Activated CD8-positive, alpha-beta T cell treated with anti-CD3 and anti-CD28 coated beads, Interleukin-2, amount 10 ng/mL, durations not matched to agents 7 days and 5 days (primary cell): ENCODE results near the gene APBA2. TPM values are rescaled to one million over a fixed set of nuclear protein-coding genes. Genes with fewer than 3 reads are reported as not detected.

Experiments
- ATAC-seq: fragments of 150-1000 bp; cut with Tn5 transposase; one replicate; pipeline ENCODE4 v1.10.0; 2021; ENCODE audit warnings: moderate library complexity
- CTCF ChIA-PET: fragments of 350-600 bp; sonication (Branson Sonifier 250); formaldehyde crosslinking; loops from one replicate; lab custom pipeline; 2021; ENCODE audit warnings: antibody characterized with exemption; lab: Charles Lee
- POLR2A ChIA-PET: fragments of 350-600 bp; sonication (Branson Sonifier 250); formaldehyde crosslinking; loops from one replicate; lab custom pipeline; 2021; ENCODE audit warnings: antibody characterized with exemption; lab: Charles Lee
- DNase-seq: peaks from one replicate; pipeline ENCODE4 v3.0.0-alpha.2; 2020
- H3K27ac Mint-ChIP-seq: one replicate; pipeline ENCODE4 v1.8.0; 2021; ENCODE audit warnings: mild to moderate bottlenecking, mixed read lengths
- H3K27me3 Mint-ChIP-seq: one replicate; pipeline ENCODE4 v1.8.0; 2021; ENCODE audit warnings: low read depth, mixed read lengths
- H3K36me3 Mint-ChIP-seq: one replicate; pipeline ENCODE4 v1.8.0; 2021; ENCODE audit warnings: low read depth, mixed read lengths
- H3K4me1 Mint-ChIP-seq: one replicate; pipeline ENCODE4 v1.8.0; 2021; ENCODE audit warnings: low read depth, mixed read lengths
- H3K4me3 Mint-ChIP-seq: one replicate; pipeline ENCODE4 v1.8.0; 2021; ENCODE audit warnings: mild to moderate bottlenecking, mixed read lengths
- H3K9me3 Mint-ChIP-seq: one replicate; pipeline ENCODE4 v1.8.0; 2022; ENCODE audit warnings: mixed read lengths; ENCODE audit not compliant: insufficient read depth
- total RNA-seq, 2 experiments: library from RNA; stranded (reverse); gene quantifications; one replicate each; pipeline ENCODE4 v1.2.3, GENCODE V29; 2021

APBA2 gene
- total RNA-seq, 2 experiments from 2014 or later, result 29.5 TPM

DNA sequence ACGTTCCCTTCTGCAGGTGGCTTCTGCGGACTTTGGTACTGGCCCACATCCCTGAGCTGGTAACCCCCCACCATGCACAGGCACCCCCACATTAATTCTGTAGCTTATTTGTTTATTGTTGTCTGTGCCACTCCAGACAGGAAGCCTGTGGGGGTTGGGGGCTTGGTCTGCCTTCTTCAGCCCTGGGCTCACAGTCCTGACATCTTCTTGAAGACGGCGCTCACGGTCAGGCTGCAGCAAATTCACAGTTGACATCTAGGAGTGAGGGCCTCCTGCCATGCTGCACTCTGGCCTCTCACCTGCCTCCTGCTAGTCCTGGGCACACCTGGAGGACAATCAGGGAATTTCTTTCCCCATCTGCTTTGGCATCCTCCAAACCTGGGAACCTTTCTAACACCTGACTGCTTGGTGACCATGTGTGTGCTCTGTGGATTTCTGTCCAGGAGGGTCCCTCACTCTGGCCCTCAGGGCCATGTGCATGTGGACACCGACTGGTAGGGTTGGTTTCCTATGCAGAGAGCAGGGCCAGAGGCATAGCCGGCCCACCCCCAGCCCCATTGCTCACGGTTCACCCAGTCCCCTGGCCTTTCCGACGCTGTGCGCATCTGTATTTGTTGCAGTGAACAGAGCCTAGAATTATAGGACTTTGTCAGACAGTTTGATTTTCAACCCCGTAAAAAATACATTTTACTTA lies 68.8 kb downstream of the APBA2 start:
- Mint-ChIP-seq H3K27me3 (no peaks in the 10 kb centered on the region), H3K4me3 (peak overlapping the region; percentile 48), H3K4me1 (peaks cover 53% of the 10 kb centered on the region), H3K27ac (peak overlapping the region; percentile 81), H3K36me3 (peaks cover 14% of the 10 kb centered on the region), H3K9me3 (no peaks in the 10 kb centered on the region)
- ATAC-seq (no peak), DNase-seq (no peak)
- POLR2A ChIA-PET, result interaction anchor here (0.9 kb wide), 1 partner anchor 20 kb away, joined by 3 read pairs; no protein-coding TSS in a partner anchor
- CTCF ChIA-PET, result interaction anchor here (0.8 to 3.2 kb wide), 10 partner anchors 11 to 135 kb away, joined by 3 to 25 read pairs (median 4); no protein-coding TSS in a partner anchor

- ChIA-PET POLR2A (interaction anchor here (0.9 to 1.0 kb wide), 2 partner anchors 19 to 21 kb away, joined by 3 to 4 read pairs; no protein-coding TSS in a partner anchor), CTCF (interaction anchor here (0.8 to 3.2 kb wide), 8 partner anchors 8 to 59 kb away, joined by 3 to 25 read pairs (median 5); no protein-coding TSS in a partner anchor)
- Mint-ChIP-seq H3K36me3 (peaks cover 10% of the 10 kb centered on the region), H3K9me3 (no peaks in the 10 kb centered on the region), H3K27me3 (no peaks in the 10 kb centered on the region), H3K27ac (peak overlapping the region; percentile 81), H3K4me3 (peak overlapping the region; percentile 48), H3K4me1 (peaks cover 48% of the 10 kb centered on the region)
- DNase-seq (peak; percentile 60), ATAC-seq (peak; percentile 80)
These were observed 69.6 kb downstream of the APBA2 start for GRCh38 chr15:28955160-28955992.

DNA sequence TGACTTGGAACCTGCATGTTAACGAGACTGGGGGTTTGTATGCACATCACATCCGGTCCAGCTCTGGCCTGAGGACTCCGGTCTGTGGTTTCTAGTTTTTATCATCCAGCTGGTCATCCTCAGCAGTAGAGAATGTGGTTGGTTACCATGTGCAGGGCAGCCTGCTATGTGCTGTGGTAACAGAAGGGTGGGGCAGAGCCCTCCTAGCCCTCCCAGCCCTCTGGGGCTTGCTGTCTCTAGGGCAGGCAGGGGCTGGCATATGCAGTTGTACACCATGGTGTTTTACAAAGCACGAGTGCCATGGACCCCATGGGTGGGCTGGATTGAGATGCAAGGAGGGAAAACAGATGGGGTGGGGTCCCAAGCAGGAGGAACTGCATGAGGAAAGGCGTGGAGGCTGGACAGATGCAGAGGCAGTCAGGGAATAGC lies 70.2 kb downstream of the APBA2 start:
- Mint-ChIP-seq H3K4me1 (peaks cover 51% of the 10 kb centered on the region), H3K9me3 (no peaks in the 10 kb centered on the region), H3K27ac (no peak overlapping the region), H3K36me3 (peaks cover 10% of the 10 kb centered on the region), H3K27me3 (no peaks in the 10 kb centered on the region), H3K4me3 (no peak overlapping the region)
- ChIA-PET POLR2A (interaction anchor here (1.0 kb wide), 1 partner anchor 20 kb away, joined by 4 read pairs; no protein-coding TSS in a partner anchor), CTCF (interaction anchor here (1.0 to 3.2 kb wide), 6 partner anchors 9 to 22 kb away, joined by 3 to 25 read pairs (median 6); no protein-coding TSS in a partner anchor)
- no peak for DNase-seq
- peak; percentile 12 for ATAC-seq

GRCh38 chr15:28956491-28956890 lies 70.7 kb downstream of the APBA2 start:
- no peak for ATAC-seq

DNA sequence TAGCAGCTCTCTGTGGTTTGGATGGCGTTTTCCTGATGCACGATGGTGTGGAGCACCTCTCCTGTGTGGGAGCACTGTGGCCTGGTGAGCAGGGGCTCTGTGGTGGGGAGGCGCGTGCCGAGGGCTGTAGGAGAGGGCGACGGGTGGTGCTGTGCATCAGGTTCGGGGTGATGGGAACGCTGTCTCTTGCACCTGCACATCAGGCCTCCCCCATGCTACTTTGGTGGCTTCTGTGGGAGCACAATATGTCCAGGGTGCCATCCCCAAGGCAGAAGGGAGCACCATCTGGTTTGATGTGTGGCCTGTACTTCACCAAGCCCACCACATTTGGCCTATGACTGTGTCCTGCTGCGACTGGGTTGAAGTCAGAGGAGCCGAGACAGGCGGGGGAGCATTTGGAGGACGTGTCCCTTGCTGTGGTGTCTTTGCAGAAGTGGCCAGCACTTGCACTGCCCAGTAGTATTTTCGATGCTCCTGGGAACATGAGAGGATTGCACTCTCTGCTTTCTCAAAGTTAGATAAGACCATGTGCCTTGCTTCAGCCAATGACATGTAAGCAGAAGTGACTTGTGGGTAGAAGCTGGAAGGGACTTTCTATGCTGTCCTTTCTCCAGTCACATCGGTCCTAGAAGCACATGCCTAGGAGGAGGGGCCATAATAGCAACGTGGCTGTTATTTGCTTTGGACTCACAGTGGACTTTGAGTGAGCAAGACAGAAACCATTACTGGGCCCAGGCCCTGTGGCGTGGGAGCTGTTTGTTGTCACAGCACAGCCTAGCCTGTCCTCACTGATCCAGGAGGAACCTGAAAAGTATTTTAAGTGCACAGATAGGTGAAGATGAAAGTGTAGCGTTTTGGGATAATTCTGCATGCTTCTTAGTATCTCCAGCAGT lies 72.1 kb downstream of the APBA2 start:
- H3K4me1 Mint-ChIP-seq, result peaks cover 59% of the 10 kb centered on the region
- no peaks in the 10 kb centered on the region for H3K27me3 Mint-ChIP-seq
- ChIA-PET CTCF (interaction anchor here (0.9 to 1.1 kb wide), 2 partner anchors 16 to 132 kb away, joined by 3 read pairs; no protein-coding TSS in a partner anchor), POLR2A (interaction anchor here (1.2 kb wide), 1 partner anchor 19 kb away, joined by 3 read pairs; no protein-coding TSS in a partner anchor)
- ATAC-seq (no peak), DNase-seq (no peak)
- no peak overlapping the region for H3K4me3 Mint-ChIP-seq
- H3K9me3 Mint-ChIP-seq, result no peaks in the 10 kb centered on the region
- H3K27ac Mint-ChIP-seq, result no peak overlapping the region
- H3K36me3 Mint-ChIP-seq, result peaks cover 7% of the 10 kb centered on the region

More at GRCh38 chr15:28956491-28956890, 70.7 kb downstream of the APBA2 start:
- POLR2A ChIA-PET, result interaction anchor here (1.0 kb wide), 1 partner anchor 21 kb away, joined by 4 read pairs; no protein-coding TSS in a partner anchor
- H3K36me3 Mint-ChIP-seq, result peaks cover 10% of the 10 kb centered on the region
- H3K27me3 Mint-ChIP-seq, result no peaks in the 10 kb centered on the region
- peaks cover 56% of the 10 kb centered on the region for H3K4me1 Mint-ChIP-seq
- CTCF ChIA-PET, result interaction anchor here (1.1 to 3.2 kb wide), 4 partner anchors 15 to 22 kb away, joined by 3 to 25 read pairs (median 10); no protein-coding TSS in a partner anchor
- H3K4me3 Mint-ChIP-seq, result no peak overlapping the region
- no peak overlapping the region for H3K27ac Mint-ChIP-seq
- H3K9me3 Mint-ChIP-seq, result no peaks in the 10 kb centered on the region
- DNase-seq, result no peak

GRCh38 chr15:28959326-28959725 lies 73.6 kb downstream of the APBA2 start:
- ChIA-PET CTCF (interaction anchor here (1.2 to 2.0 kb wide), 2 partner anchors 16 to 24 kb away, joined by 3 to 8 read pairs; no protein-coding TSS in a partner anchor), POLR2A (no interaction called here)
- Mint-ChIP-seq H3K4me1 (peaks cover 53% of the 10 kb centered on the region), H3K4me3 (no peak overlapping the region), H3K9me3 (no peaks in the 10 kb centered on the region), H3K27ac (no peak overlapping the region), H3K27me3 (no peaks in the 10 kb centered on the region), H3K36me3 (peaks cover 5% of the 10 kb centered on the region)
- DNase-seq (no peak), ATAC-seq (no peak)

DNA sequence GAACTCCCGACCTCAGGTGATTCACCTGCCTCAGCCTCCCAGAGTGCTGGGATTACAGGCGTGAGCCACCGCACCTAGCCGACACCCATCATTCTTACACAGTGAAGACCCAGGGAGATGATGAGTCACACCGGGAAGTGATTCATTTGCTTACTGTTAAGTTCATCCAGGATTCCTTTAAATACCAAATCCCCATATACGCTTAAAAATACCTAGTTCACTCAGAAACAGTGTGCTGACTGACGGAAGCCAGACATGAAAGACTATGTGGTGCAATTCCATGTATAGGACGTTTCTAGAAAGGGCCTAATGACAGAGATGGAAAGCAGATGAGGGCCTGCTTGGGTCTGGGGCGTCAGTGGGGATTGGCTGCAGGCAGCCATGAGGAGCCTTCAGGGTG lies 75.2 kb downstream of the APBA2 start:
- Mint-ChIP-seq H3K4me1 (peaks cover 36% of the 10 kb centered on the region), H3K4me3 (no peak overlapping the region), H3K9me3 (no peaks in the 10 kb centered on the region), H3K36me3 (peaks cover 5% of the 10 kb centered on the region), H3K27ac (no peak overlapping the region), H3K27me3 (no peaks in the 10 kb centered on the region)
- POLR2A ChIA-PET, result no interaction called here
- CTCF ChIA-PET, result interaction anchor here (2.6 kb wide), 1 partner anchor 10 kb away, joined by 6 read pairs; no protein-coding TSS in a partner anchor
- no peak for DNase-seq
- no peak for ATAC-seq

DNA sequence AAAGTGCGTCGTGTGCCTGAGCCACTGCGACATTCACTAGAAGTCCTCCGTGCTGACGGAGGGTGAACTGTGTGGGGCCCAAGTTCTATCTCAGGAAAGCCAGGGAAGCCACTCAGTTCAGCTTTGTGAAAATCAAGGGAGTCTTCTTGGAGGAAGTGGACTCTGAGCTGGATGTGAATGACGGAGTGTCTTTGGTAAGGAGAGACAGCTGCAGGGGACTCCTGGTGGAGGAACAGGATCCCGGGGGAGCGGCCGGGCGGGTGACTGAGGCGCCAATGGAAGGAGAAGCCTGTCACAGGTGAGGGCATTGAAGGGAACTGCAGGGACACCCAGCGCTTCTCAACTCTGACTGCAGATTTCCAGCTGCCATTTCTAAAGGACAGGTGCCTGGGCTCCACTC lies 75.6 kb downstream of the APBA2 start:
- ATAC-seq (no peak), DNase-seq (no peak)
- H3K9me3 Mint-ChIP-seq, result no peaks in the 10 kb centered on the region
- ChIA-PET CTCF (interaction anchor here (2.6 kb wide), 1 partner anchor 10 kb away, joined by 6 read pairs; no protein-coding TSS in a partner anchor), POLR2A (no interaction called here)
- no peak overlapping the region for H3K4me3 Mint-ChIP-seq
- H3K4me1 Mint-ChIP-seq, result peaks cover 34% of the 10 kb centered on the region
- H3K27ac Mint-ChIP-seq, result no peak overlapping the region
- peaks cover 5% of the 10 kb centered on the region for H3K36me3 Mint-ChIP-seq
- no peaks in the 10 kb centered on the region for H3K27me3 Mint-ChIP-seq

- H3K36me3 Mint-ChIP-seq, result peaks cover 2% of the 10 kb centered on the region
- peaks cover 24% of the 10 kb centered on the region for H3K4me1 Mint-ChIP-seq
- POLR2A ChIA-PET, result interaction anchor here (1.6 kb wide), 1 partner anchor 9 kb away, joined by 4 read pairs; no protein-coding TSS in a partner anchor
- H3K27me3 Mint-ChIP-seq, result no peaks in the 10 kb centered on the region
- DNase-seq (no peak), ATAC-seq (no peak)
- no peaks in the 10 kb centered on the region for H3K9me3 Mint-ChIP-seq
- H3K27ac Mint-ChIP-seq, result no peak overlapping the region
- no peak overlapping the region for H3K4me3 Mint-ChIP-seq
- CTCF ChIA-PET, result interaction anchor here (0.7 to 2.6 kb wide), 3 partner anchors 12 to 42 kb away, joined by 3 to 6 read pairs (median 5); no protein-coding TSS in a partner anchor
These were observed 77.3 kb downstream of the APBA2 start for GRCh38 chr15:28962851-28963710.

- Mint-ChIP-seq H3K4me1 (peaks cover 23% of the 10 kb centered on the region), H3K9me3 (no peaks in the 10 kb centered on the region), H3K4me3 (no peak overlapping the region), H3K27me3 (no peaks in the 10 kb centered on the region), H3K36me3 (peaks cover 2% of the 10 kb centered on the region), H3K27ac (no peak overlapping the region)
- CTCF ChIA-PET, result interaction anchor here (1.3 kb wide), 1 partner anchor 11 kb away, joined by 5 read pairs; no protein-coding TSS in a partner anchor
- no peak for DNase-seq
- ATAC-seq, result no peak
- POLR2A ChIA-PET, result interaction anchor here (0.7 kb wide), 1 partner anchor 117 kb away, joined by 4 read pairs; no protein-coding TSS in a partner anchor
These were observed 77.9 kb downstream of the APBA2 start for GRCh38 chr15:28963711-28964081.
